Measurements from ENCODE around the gene GABARAP. TPM values are rescaled to one million over a fixed set of nuclear protein-coding genes. Genes with fewer than 3 reads are reported as not detected.

The GABARAP gene
- total and polyA plus RNA-seq, 2 of the 13 experiments (the other 11 are each of a cell fraction or from before 2014, with no cell fraction given): 161 to 310 TPM

DNA sequence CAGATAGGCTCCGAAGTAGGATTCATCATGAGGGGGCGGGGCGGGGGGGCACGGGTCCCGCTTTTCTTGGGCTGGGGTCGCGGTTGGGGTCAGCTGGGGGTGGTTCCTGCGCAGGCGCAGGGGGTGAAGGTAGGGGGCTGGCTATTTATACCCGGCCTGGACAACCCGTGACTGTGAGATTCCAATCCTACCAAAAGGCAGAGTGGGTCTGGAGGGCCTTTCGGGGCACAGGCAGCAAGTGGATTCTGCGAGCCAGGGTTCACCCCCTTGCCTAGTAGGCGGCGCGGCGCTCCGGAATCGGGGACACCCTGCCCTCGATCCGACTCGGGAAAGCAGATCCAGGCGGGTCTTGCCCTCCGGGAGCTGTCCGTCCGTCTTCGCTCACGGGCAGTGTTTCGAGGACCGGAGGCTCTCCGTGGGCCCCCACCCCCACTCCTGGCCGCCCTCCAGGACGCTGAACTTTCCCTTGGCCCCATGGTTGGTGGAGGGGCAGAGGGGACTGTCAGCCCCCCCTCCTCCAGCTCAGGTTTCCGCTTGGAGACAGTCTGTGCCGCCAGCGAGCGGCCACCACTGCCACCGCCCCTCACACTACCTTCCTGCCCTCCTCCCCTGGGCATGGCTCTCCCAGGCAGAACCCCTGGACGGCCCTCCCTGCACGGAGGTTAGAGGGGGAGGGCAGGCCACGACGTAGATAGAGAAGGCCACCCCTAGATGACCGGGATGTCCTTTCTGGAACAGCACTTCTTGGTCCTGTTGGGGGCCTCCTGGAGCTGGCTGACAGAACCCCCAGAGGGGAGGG lies 39.9 kb upstream of the GABARAP start (continued):
- TF ChIP-seq, protein P1, sequence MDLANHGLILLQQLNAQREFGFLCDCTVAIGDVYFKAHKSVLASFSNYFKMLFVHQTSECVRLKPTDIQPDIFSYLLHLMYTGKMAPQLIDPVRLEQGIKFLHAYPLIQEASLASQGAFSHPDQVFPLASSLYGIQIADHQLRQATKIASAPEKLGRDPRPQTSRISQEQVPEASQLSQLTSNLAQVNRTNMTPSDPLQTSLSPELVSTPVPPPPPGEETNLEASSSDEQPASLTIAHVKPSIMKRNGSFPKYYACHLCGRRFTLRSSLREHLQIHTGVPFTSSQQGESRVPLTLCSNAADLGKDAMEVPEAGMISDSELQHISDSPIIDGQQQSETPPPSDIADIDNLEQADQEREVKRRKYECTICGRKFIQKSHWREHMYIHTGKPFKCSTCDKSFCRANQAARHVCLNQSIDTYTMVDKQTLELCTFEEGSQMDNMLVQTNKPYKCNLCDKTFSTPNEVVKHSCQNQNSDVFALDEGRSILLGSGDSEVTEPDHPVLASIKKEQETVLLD (CRISPR knock-in tag; IDR thresholded peaks at IDR 0.05; ENCODE audit: low read depth): no peak
- no peak for TF ChIP-seq ZNF83 (CRISPR knock-in tag; IDR thresholded peaks at IDR 0.05; ENCODE audit: borderline replicate concordance)
- TF ChIP-seq, protein P2, sequence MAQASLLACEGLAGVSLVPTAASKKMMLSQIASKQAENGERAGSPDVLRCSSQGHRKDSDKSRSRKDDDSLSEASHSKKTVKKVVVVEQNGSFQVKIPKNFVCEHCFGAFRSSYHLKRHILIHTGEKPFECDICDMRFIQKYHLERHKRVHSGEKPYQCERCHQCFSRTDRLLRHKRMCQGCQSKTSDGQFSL (CRISPR knock-in tag; IDR thresholded peaks at IDR 0.05): peak; percentile 72; the same call in 1 of the 2 replicates
- 0 out of 2 replicates have a peak, but pooled peaks have one; percentile 3 for TF ChIP-seq YEATS2 (CRISPR knock-in tag; IDR thresholded peaks at IDR 0.05; ENCODE audit: borderline replicate concordance)
- TF ChIP-seq, protein P3, sequence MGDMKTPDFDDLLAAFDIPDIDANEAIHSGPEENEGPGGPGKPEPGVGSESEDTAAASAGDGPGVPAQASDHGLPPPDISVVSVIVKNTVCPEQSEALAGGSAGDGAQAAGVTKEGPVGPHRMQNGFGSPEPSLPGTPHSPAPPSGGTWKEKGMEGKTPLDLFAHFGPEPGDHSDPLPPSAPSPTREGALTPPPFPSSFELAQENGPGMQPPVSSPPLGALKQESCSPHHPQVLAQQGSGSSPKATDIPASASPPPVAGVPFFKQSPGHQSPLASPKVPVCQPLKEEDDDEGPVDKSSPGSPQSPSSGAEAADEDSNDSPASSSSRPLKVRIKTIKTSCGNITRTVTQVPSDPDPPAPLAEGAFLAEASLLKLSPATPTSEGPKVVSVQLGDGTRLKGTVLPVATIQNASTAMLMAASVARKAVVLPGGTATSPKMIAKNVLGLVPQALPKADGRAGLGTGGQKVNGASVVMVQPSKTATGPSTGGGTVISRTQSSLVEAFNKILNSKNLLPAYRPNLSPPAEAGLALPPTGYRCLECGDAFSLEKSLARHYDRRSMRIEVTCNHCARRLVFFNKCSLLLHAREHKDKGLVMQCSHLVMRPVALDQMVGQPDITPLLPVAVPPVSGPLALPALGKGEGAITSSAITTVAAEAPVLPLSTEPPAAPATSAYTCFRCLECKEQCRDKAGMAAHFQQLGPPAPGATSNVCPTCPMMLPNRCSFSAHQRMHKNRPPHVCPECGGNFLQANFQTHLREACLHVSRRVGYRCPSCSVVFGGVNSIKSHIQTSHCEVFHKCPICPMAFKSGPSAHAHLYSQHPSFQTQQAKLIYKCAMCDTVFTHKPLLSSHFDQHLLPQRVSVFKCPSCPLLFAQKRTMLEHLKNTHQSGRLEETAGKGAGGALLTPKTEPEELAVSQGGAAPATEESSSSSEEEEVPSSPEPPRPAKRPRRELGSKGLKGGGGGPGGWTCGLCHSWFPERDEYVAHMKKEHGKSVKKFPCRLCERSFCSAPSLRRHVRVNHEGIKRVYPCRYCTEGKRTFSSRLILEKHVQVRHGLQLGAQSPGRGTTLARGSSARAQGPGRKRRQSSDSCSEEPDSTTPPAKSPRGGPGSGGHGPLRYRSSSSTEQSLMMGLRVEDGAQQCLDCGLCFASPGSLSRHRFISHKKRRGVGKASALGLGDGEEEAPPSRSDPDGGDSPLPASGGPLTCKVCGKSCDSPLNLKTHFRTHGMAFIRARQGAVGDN (CRISPR knock-in tag; IDR thresholded peaks at IDR 0.05): peak; percentile 64
- no peak for TF ChIP-seq ZNF713 (CRISPR knock-in tag; IDR thresholded peaks at IDR 0.05)
